Panc1 (cell line): ENCODE measurements around the gene PADI2. TPM values are rescaled to one million over a fixed set of nuclear protein-coding genes. Genes with fewer than 3 reads are reported as not detected.

Experiments
- ATAC-seq: fragments of 200-7000 bp; cut with Tn5 transposase; 2 replicates; pipeline ENCODE4 v1.9.1; 2020; ENCODE audit warnings: mild to moderate bottlenecking, moderate library complexity
- BruUV-seq: library from RNA; stranded (reverse); fragments of 400-500 nt; replicated peaks from 2 replicates; lab custom pipeline; 2021; lab: Mats Ljungman, UMichigan
- CTCF ChIA-PET: fragments of 300-600 bp; sonication (Branson Sonifier 250); formaldehyde crosslinking; loops from one replicate; lab custom pipeline; 2022; ENCODE audit warnings: antibody characterized with exemption; lab: Charles Lee
- POLR2A ChIA-PET: fragments of 300-600 bp; sonication (Branson Sonifier 250); formaldehyde crosslinking; loops from one replicate; lab custom pipeline; 2022; ENCODE audit warnings: antibody characterized with exemption; lab: Charles Lee
- DNase-seq: peaks from one replicate; pipeline ENCODE4 v3.0.0-alpha.2; 2010; ENCODE audit warnings: low read depth, low spot score
- H3K27ac ChIP-seq: 2 replicates; pipeline ENCODE4 v1.5.1; 2011; ENCODE audit warnings: mild to moderate bottlenecking, low read length, inconsistent platforms
- H3K27me3 ChIP-seq: fragments of 200-500 bp; sonication (Bioruptor generic); 2 replicates; pipeline ENCODE4 v1.6.0; 2014; ENCODE audit warnings: low read length, inconsistent platforms; ENCODE audit not compliant: control insufficient read depth, insufficient read depth
- H3K36me3 ChIP-seq: fragments of 200-500 bp; sonication (Bioruptor generic); 2 replicates; pipeline ENCODE4 v1.5.1; 2014; ENCODE audit warnings: inconsistent platforms, mild to moderate bottlenecking, low read length, moderate library complexity; ENCODE audit not compliant: control insufficient read depth, insufficient read depth
- H3K4me1 ChIP-seq: 2 replicates; pipeline ENCODE4 v1.5.1; 2011; ENCODE audit warnings: inconsistent platforms, mild to moderate bottlenecking, low read length, moderate library complexity; ENCODE audit not compliant: control insufficient read depth, insufficient read depth
- H3K4me3 ChIP-seq, 2 experiments: 2 replicates each; pipeline ENCODE4 v1.5.1; 2011 to 2012; ENCODE audit warnings: low read depth in 2 of 2, low read length in 2 of 2, mild to moderate bottlenecking in 2 of 2, inconsistent platforms in 1 of 2, moderate library complexity in 1 of 2
- H3K9me3 ChIP-seq: fragments of 200-500 bp; sonication (Bioruptor generic); 2 replicates; pipeline ENCODE4 v1.5.1; 2014; ENCODE audit warnings: low read depth, mild to moderate bottlenecking, inconsistent platforms, low read length, moderate library complexity; ENCODE audit not compliant: control insufficient read depth, insufficient read depth
- CTCF ChIP-seq: fragments of 450-650 bp; IDR thresholded peaks from 2 replicates; pipeline ENCODE4 v1.5.1; 2017; ENCODE audit warnings: mild to moderate bottlenecking
- POLR2AphosphoS5 ChIP-seq: IDR thresholded peaks from 2 replicates; pipeline ENCODE4 v1.6.1; 2012; ENCODE audit warnings: mild to moderate bottlenecking, low read depth, low read length, moderate library complexity
- REST ChIP-seq, 2 experiments: IDR thresholded peaks; 2 replicates each; pipeline ENCODE4 v1.6.1; 2011 to 2012; ENCODE audit warnings: low read depth in 2 of 2, control low read depth in 1 of 2, low read length in 1 of 2, mild to moderate bottlenecking in 1 of 2, moderate library complexity in 1 of 2; ENCODE audit not compliant: insufficient read depth in 1 of 2
- SIN3A ChIP-seq: IDR thresholded peaks from 2 replicates; pipeline ENCODE4 v1.6.1; 2012; ENCODE audit warnings: low read depth, mild to moderate bottlenecking, low read length, moderate library complexity, borderline replicate concordance; ENCODE audit not compliant: insufficient read depth
- TCF7L2 ChIP-seq: IDR thresholded peaks from 2 replicates; pipeline ENCODE4 v1.6.1; 2011; ENCODE audit warnings: mild to moderate bottlenecking, low read depth, low read length, inconsistent platforms
- in situ Hi-C: cut with HindIII; loops from 2 replicates; pipeline ENCODE4 v1.10.0; 2016; ENCODE audit warnings: low sequenced_read_pairs, low pct_unique_long_range_greater_than_20kb
- intact Hi-C: fragments of 100-400 bp; cut with micrococcal nuclease; formaldehyde crosslinking; loops from one replicate; pipeline ENCODE4 v1.10.0; 2022; ENCODE audit not compliant: unreplicated experiment
- total RNA-seq: library from RNA; stranded (reverse); gene quantifications from one replicate; pipeline ENCODE4 v1.2.1, GENCODE V29; 2021; ENCODE audit not compliant: unreplicated experiment

The PADI2 gene
- total RNA-seq, 1 experiment from 2014 or later, result 507 TPM

GRCh38 chr1:17140279-17140678 is 21.0 kb upstream of the PADI2 start:
- ATAC-seq (no peak), DNase-seq (no peak)
- ChIA-PET POLR2A (no interaction called here), CTCF (no interaction called here)
- Histone ChIP-seq H3K4me3 (no peak overlapping the region), H3K9me3 (no peaks in the 10 kb centered on the region), H3K27me3 (no peaks in the 10 kb centered on the region), H3K4me1 (peaks cover 16% of the 10 kb centered on the region), H3K27ac (peak overlapping the region; percentile 64), H3K36me3 (no peaks in the 10 kb centered on the region)
- in situ Hi-C loops, result no loop called here
- intact Hi-C loops, result no loop called here
- TF ChIP-seq TCF7L2 (no peak), POLR2AphosphoS5 (no peak), REST (IDR thresholded peaks at IDR 0.05; ENCODE audit: insufficient read depth in 1 of 2, low read depth in 2 of 2, low read length in 1 of 2) (no peak), SIN3A (no peak), CTCF (no peak)
- BruUV-seq, result no TSS peak

- TF ChIP-seq REST (IDR thresholded peaks at IDR 0.05; ENCODE audit: insufficient read depth in 1 of 2, low read depth in 2 of 2, low read length in 1 of 2), result no peak
- no peak for TF ChIP-seq CTCF
- TF ChIP-seq POLR2AphosphoS5, result no peak
- TF ChIP-seq TCF7L2, result no peak
These were observed 20.4 kb upstream of the PADI2 start for GRCh38 chr1:17139637-17140036.

More at GRCh38 chr1:17139637-17140036, 20.4 kb upstream of the PADI2 start:
- ATAC-seq (no peak), DNase-seq (no peak)
- intact Hi-C loops, result no loop called here
- Histone ChIP-seq H3K4me3 (no peak overlapping the region), H3K27me3 (no peaks in the 10 kb centered on the region), H3K36me3 (no peaks in the 10 kb centered on the region), H3K9me3 (no peaks in the 10 kb centered on the region), H3K4me1 (peaks cover 22% of the 10 kb centered on the region), H3K27ac (peak overlapping the region; percentile 64)
- in situ Hi-C loops, result no loop called here
- ChIA-PET POLR2A (no interaction called here), CTCF (no interaction called here)
- no TSS peak for BruUV-seq
